Testis (tissue), 3 donors: Measurements from ENCODE around the gene CIPC. TPM values are rescaled to one million over a fixed set of nuclear protein-coding genes. Genes with fewer than 3 reads are reported as not detected.
A peak's percentile ranks its signal among the peaks of the same experiment; 100 is the strongest.

Source experiments
- DNase-seq: peaks from one replicate; pipeline ENCODE4 v3.0.0-alpha.2; 2019
- H3K27ac ChIP-seq, 2 donors: fragments of 200-600 bp; sonication (generic); one replicate each; pipeline ENCODE4 v1.5.1; 2019
- H3K27me3 ChIP-seq: fragments of 200-600 bp; sonication (generic); one replicate; pipeline ENCODE4 v1.5.1; 2019
- H3K36me3 ChIP-seq: fragments of 200-600 bp; sonication (generic); one replicate; pipeline ENCODE4 v1.5.1; 2017; ENCODE audit warnings: low read depth; ENCODE audit errors: missing control alignments
- H3K4me1 ChIP-seq: fragments of 200-600 bp; sonication (generic); one replicate; pipeline ENCODE4 v1.5.1; 2019
- H3K4me3 ChIP-seq, 2 donors: fragments of 200-600 bp; sonication (generic); one replicate each; pipeline ENCODE4 v1.5.1; 2017 to 2019
- H3K9me3 ChIP-seq: fragments of 200-600 bp; sonication (generic); one replicate; pipeline ENCODE4 v1.5.1; 2017
- POLR2A ChIP-seq: fragments of 450-650 bp; IDR thresholded peaks from one replicate; pipeline ENCODE4 v1.6.1; 2017; ENCODE audit warnings: antibody characterized with exemption, mild to moderate bottlenecking, moderate library complexity
- WGBS, 2 donors: methylation state at CpG; one replicate each; pipeline ENCODE4 v1.1.5; 2018; 5-methylcytosine and 5-hydroxymethylcytosine counted together
- intact Hi-C: fragments of 100-400 bp; cut with DNase I; formaldehyde crosslinking; loops from one replicate; pipeline ENCODE4 v1.15.1; 2023; ENCODE audit warnings: low total_unique reads
- polyA plus RNA-seq: library from polyadenylated mRNA; stranded (reverse); fragments of 350-450 nt; fragmentation: Illumina TruSeq; extraction: RNeasy Lipid Tissue Mini Kit (QIAGEN cat#74804); gene quantifications from one replicate; pipeline ENCODE4 v1.2.3, GENCODE V29; 2014; ENCODE audit warnings: low read depth, low replicate concordance; ENCODE audit not compliant: insufficient read depth
- total RNA-seq, 2 donors: library from RNA; depleted of rRNA; stranded (reverse); fragments of >200 nt; gene quantifications; one replicate each; pipeline ENCODE4 v1.2.3, GENCODE V29; 2016
- TF ChIP-seq, protein P1 (sequence below), 3 experiments: fragments of 450-650 bp in 2 of 3; fragments of 200-600 bp in 1 of 3; sonication (generic) in 1 of 3; IDR thresholded peaks; one replicate each; pipeline ENCODE4 v1.5.1; 2016 to 2019; ENCODE audit warnings: antibody characterized with exemption in 3 of 3, mild to moderate bottlenecking in 2 of 3, moderate library complexity in 1 of 3

Gene CIPC
- total and polyA plus RNA-seq, 3 donors from 2014 or later = 23.4 to 48.3 (median 44.5) TPM

DNA sequence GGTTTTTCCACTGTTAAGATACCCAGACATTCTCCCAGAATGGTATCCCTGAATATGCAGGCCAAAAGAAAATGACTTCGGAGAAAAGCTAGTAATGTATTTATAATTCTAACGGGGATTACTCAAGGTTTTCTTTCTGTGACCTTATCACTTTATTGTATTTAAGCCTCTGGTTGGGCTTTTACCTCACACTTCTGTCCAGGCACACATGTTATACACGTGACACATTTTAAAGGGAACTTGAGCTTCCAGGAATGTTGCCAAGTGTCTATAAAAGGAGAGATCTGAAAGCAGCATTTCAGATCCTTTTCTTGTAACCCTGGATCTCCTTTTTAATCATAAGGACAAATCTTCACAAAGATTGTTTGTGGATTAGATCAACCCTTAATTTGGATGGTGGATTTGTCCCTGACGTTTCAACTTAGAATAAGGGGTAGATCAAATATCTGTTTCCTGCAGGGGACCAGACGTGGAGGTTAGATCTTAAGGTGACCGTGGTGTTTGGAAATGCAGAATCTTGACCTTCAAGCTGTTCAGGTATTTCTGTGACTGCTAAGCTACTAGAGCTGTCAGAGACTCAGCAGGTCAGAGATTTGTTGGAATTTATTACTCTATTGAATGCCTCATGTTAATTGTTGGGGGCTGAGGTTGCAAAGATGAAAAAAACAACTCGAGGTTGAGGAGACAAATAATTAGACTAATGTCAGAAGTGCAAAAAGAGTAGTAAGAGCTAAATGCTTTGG lies 1.5 kb downstream of the CIPC start:
- Histone ChIP-seq H3K4me1 (peaks cover 37% of the 10 kb centered on the region), H3K36me3 (no peaks in the 10 kb centered on the region), H3K9me3 (no peaks in the 10 kb centered on the region), H3K4me3 (peak overlapping the region in 1 of 2 donors; percentile 97), H3K27ac (peak overlapping the region; percentile 98), H3K27me3 (no peaks in the 10 kb centered on the region)
- TF ChIP-seq, protein P1, sequence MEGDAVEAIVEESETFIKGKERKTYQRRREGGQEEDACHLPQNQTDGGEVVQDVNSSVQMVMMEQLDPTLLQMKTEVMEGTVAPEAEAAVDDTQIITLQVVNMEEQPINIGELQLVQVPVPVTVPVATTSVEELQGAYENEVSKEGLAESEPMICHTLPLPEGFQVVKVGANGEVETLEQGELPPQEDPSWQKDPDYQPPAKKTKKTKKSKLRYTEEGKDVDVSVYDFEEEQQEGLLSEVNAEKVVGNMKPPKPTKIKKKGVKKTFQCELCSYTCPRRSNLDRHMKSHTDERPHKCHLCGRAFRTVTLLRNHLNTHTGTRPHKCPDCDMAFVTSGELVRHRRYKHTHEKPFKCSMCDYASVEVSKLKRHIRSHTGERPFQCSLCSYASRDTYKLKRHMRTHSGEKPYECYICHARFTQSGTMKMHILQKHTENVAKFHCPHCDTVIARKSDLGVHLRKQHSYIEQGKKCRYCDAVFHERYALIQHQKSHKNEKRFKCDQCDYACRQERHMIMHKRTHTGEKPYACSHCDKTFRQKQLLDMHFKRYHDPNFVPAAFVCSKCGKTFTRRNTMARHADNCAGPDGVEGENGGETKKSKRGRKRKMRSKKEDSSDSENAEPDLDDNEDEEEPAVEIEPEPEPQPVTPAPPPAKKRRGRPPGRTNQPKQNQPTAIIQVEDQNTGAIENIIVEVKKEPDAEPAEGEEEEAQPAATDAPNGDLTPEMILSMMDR (IDR thresholded peaks at IDR 0.05) = no peak
- no peak for TF ChIP-seq POLR2A
- peak; percentile 48 for DNase-seq
- intact Hi-C loops = no loop called here
- 9 to 16% methylated on average over 7 of the region's 7 CpGs for WGBS, 2 donors

DNA sequence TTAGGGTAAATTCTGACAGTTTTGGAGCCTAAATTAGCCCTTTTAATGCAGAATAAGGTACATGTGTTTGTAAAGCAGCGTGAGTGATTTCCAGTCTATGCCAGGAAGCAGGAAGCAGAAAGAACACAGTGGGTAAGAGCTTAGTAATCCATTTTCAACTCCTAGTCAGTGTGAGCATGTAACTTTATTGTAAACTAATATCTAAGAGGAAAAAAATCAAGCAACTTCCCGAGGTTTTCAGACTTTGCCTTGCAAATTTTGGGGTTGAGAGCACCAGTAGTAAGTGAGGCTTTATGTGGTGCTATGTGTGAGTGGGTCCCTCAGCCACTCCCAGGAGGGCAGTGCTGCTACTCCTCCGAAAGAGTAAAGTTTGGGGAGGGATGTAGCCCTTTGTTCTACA lies 2.9 kb downstream of the CIPC start:
- 54 to 65% methylated on average over 3 of the region's 3 CpGs for WGBS, 2 donors
- Histone ChIP-seq H3K27ac (peak overlapping the region in 1 of 2 donors; percentile 63), H3K4me1 (peaks cover 37% of the 10 kb centered on the region), H3K36me3 (no peaks in the 10 kb centered on the region), H3K4me3 (no peak overlapping the region), H3K27me3 (no peaks in the 10 kb centered on the region), H3K9me3 (no peaks in the 10 kb centered on the region)
- TF ChIP-seq POLR2A = no peak
- TF ChIP-seq, protein P1 (IDR thresholded peaks at IDR 0.05) = no peak
- intact Hi-C loops = no loop called here
- DNase-seq = no peak

DNA sequence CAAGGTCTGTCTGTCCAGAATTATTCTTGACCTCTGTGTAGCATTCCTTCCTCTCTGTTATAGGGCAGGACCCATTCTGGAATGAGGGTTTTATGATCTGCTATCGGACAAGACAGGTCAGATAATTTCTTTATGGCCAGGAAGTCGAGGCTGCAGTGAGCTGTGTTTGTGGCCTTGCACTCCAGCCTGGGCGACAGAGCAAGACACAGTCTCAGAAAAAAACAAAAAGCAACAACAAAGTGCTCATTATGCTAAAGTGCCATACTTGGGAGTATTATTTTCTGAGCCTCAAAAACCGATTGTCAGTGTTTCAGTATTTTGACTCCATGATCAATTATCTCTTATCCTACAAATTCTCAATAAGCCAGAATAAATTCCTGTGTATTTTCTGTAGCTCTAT lies 4.1 kb downstream of the CIPC start:
- DNase-seq = no peak
- no peak overlapping the region for H3K4me3 ChIP-seq
- H3K27ac ChIP-seq = no peak overlapping the region
- H3K4me1 ChIP-seq = peaks cover 30% of the 10 kb centered on the region
- no peaks in the 10 kb centered on the region for H3K9me3 ChIP-seq
- intact Hi-C loops = no loop called here
- no peaks in the 10 kb centered on the region for H3K36me3 ChIP-seq
- H3K27me3 ChIP-seq = no peaks in the 10 kb centered on the region
- WGBS, 2 donors = 61 to 76% methylated on average over 4 of the region's 4 CpGs
- TF ChIP-seq, protein P1 (IDR thresholded peaks at IDR 0.05) = no peak
- no peak for TF ChIP-seq POLR2A

DNA sequence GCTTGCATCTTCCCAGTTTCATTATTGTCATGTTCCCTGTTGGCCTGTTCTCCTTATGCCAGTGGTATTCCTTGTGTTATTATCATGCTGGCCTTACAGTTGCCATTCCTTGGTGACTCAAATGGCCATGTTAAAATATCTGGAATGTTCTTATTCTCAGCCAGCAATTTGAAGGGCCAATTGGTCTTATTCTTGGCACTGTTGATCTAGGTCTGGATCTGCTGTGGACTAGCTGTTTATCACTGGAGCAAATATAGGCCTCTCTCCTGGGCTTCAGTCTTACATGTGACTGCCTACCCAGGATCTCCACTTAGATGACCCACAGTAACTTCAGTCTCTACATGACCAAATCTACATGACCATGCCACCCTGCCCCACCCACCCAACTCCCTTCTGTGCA lies 5.4 kb downstream of the CIPC start:
- H3K9me3 ChIP-seq = no peaks in the 10 kb centered on the region
- DNase-seq = no peak
- H3K4me3 ChIP-seq = no peak overlapping the region
- TF ChIP-seq, protein P1 (IDR thresholded peaks at IDR 0.05) = no peak
- no peak for TF ChIP-seq POLR2A
- H3K4me1 ChIP-seq = peaks cover 30% of the 10 kb centered on the region
- peak overlapping the region in 1 of 2 donors; percentile 56 for H3K27ac ChIP-seq
- H3K27me3 ChIP-seq = no peaks in the 10 kb centered on the region
- H3K36me3 ChIP-seq = no peaks in the 10 kb centered on the region
- intact Hi-C loops = no loop called here

DNA sequence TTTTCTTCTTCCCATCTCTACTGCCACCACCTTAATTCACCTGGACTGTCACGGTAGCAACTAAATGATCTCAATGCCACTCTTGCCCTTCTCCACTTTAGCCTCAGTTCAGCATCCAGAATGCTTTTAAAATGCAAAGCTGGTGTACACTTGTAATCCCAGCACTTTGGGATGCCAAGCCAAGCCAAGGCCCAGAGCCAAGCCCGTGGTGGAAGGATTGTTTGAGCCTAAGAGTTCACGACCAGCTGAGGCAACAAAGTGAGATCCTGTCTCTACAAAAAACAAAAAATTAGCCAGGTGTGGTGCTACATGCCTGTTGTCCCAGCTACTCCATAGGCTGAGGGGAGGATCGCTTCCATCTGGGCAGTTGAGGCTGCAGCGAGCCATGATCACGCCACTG lies 5.9 kb downstream of the CIPC start:
- H3K36me3 ChIP-seq = no peaks in the 10 kb centered on the region
- 87 to 91% methylated on average over 6 of the region's 6 CpGs for WGBS, 2 donors

More for the DNA sequence above, 5.9 kb downstream of the CIPC start:
- Histone ChIP-seq H3K4me3 (no peak overlapping the region), H3K9me3 (no peaks in the 10 kb centered on the region), H3K4me1 (peaks cover 28% of the 10 kb centered on the region), H3K27me3 (no peaks in the 10 kb centered on the region), H3K27ac (peak overlapping the region in 1 of 2 donors; percentile 56)
- DNase-seq = no peak
- TF ChIP-seq, protein P1 (IDR thresholded peaks at IDR 0.05) = no peak
- TF ChIP-seq POLR2A = no peak
- intact Hi-C loops = no loop called here
